ENCODE data around the gene MUC12. TPM values are rescaled to one million over a fixed set of nuclear protein-coding genes. Genes with fewer than 3 reads are reported as not detected.
A peak's percentile ranks its signal among the peaks of the same experiment; 100 is the strongest.

MUC12 gene
- total and polyA plus RNA-seq, 2 of the 8 experiments (the other 6 are each of a cell fraction or from before 2014, with no cell fraction given) = 7.7 to 16.2 TPM

DNA sequence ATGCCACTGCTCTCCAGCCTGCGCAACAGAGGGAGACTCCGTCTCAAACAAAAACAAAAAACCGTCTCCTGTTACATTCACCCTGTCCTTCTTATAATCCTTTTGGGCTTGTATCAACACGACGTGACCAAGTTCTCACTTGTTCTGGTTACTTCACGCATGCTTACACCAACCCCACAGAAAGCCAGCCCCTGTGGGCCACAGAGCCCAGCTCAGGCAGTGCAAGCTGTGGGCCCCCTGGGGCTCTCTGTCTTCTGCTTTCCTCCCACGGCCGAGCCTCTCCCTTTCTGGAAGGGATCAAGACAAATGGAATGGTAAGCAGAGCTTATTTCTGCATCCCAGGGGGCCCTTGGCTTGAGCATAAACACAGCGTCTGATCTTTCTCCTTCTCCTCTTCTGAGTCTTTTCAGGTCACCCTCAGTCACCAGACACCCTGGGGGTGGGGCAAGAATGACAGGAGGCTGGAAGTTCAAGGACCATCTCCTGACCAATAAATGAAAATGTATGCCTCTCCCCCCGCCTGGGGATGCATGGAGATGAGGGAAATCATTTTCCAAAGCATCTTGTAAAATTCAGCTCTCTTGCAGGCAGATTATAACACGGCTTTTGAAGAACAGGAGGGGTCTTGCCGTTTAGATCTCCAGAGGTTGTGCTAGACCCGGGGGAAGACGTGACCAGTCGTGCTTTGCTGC, 96.9 kb downstream of the MUC12 start:
- Histone ChIP-seq H3K27ac (ENCODE audit: low read depth, low read length) (no peak overlapping the region), H3K36me3 (ENCODE audit: control insufficient read depth in 2 of 4, insufficient read depth in 4 of 4, low read length in 3 of 4) (no peaks in the 10 kb centered on the region), H3K18ac (ENCODE audit: extremely low read depth, low read length) (0 out of 2 replicates have a peak overlapping the region, but pooled peaks have one; percentile 21), H4K20me1 (replicated peaks in 1 of 2; ENCODE audit: control insufficient read depth in 1 of 2, insufficient read depth in 2 of 2, low read length in 2 of 2) (no peaks in the 10 kb centered on the region), H3K4ac (replicated peaks; ENCODE audit: insufficient read length, low read depth, low read length) (no peak overlapping the region), H4K91ac (replicated peaks; ENCODE audit: insufficient read length, low read length) (no peak overlapping the region), H3K4me1 (replicated peaks in 1 of 4; ENCODE audit: control insufficient read depth in 3 of 4, insufficient read depth in 4 of 4, low read length in 3 of 4) (peaks cover 0 to 11% (median 8%) of the 10 kb centered on the region in 4 experiments; a peak in 5 of 7 replicates), H2BK15ac (ENCODE audit: low read length) (0 out of 2 replicates have a peak overlapping the region, but pooled peaks have one; percentile 72), H2BK20ac (ENCODE audit: low read length) (peak overlapping the region; percentile 55; the same call in 1 of the 2 replicates), H3K14ac (ENCODE audit: insufficient read length) (no peak overlapping the region), H3K4me2 (ENCODE audit: insufficient read depth in 1 of 2, low read depth in 2 of 2, low read length in 2 of 2) (no peak overlapping the region; a peak in 1 of 4 replicates), H3K4me3 (ENCODE audit: extremely low read depth in 1 of 4, insufficient read depth in 2 of 4, low read depth in 3 of 4, low read length in 4 of 4) (no peak overlapping the region), H2BK120ac (replicated peaks; ENCODE audit: low read depth, low read length) (no peak overlapping the region), H3K79me1 (ENCODE audit: low read depth, low read length) (no peaks in the 10 kb centered on the region), H3K27me3 (replicated peaks in 1 of 4; ENCODE audit: control insufficient read depth in 3 of 4, extremely low read depth in 1 of 4, insufficient read depth in 3 of 4, low read length in 3 of 4) (no peaks in the 10 kb centered on the region), H3K23me2 (ENCODE audit: low read depth, low read length) (no peaks in the 10 kb centered on the region), H2AK5ac (ENCODE audit: low read depth, low read length) (no peak overlapping the region), H4K8ac (ENCODE audit: extremely low read depth, insufficient read depth, low read length) (no peak overlapping the region), H3K23ac (ENCODE audit: insufficient read length) (no peak overlapping the region), H2BK12ac (ENCODE audit: low read depth, low read length) (0 out of 2 replicates have a peak overlapping the region, but pooled peaks have one; percentile 4), H2AFZ (ENCODE audit: low read length) (no peak overlapping the region), H4K5ac (ENCODE audit: insufficient read length, low read depth, low read length) (no peak overlapping the region), H3K79me2 (ENCODE audit: control insufficient read depth in 1 of 2, insufficient read depth in 2 of 2, low read length in 2 of 2) (no peaks in the 10 kb centered on the region), H3K9me3 (ENCODE audit: insufficient read depth in 2 of 2, low read depth in 1 of 2, low read length in 1 of 2) (no peaks in the 10 kb centered on the region), H3K9ac (replicated peaks in 1 of 4; ENCODE audit: extremely low read depth in 1 of 4, low read depth in 3 of 4, low read length in 3 of 4) (no peak overlapping the region), H3K56ac (replicated peaks; ENCODE audit: insufficient read length, low read depth, low read length) (no peak overlapping the region), H2BK5ac (ENCODE audit: low read depth, low read length) (no peak overlapping the region)
- CTCF ChIA-PET (ENCODE audit: partially characterized antibody) = interaction anchor here (0.5 to 2.6 kb wide), 13 partner anchors 9 to 172 kb away, joined by 3 to 11 read pairs (median 3); no protein-coding TSS in a partner anchor
- DNase-seq (ENCODE audit: low read depth in 1 of 2, low spot score in 2 of 2) (no peak), FAIRE-seq (no peak)
- POLR2A ChIA-PET (ENCODE audit: partially characterized antibody) = interaction anchor here (0.8 to 1.7 kb wide), 4 partner anchors 29 to 178 kb away, joined by 3 to 5 read pairs (median 4); no protein-coding TSS in a partner anchor
- WGBS, 2 experiments (ENCODE audit: extremely low coverage in 1 of 2, insufficient coverage in 1 of 2, insufficient read length in 1 of 2, insufficient replicate concordance in 2 of 2, low coverage in 1 of 2, low lambda C conversion rate in 2 of 2, missing lambda C conversion rate in 1 of 2) = 74% methylated on average over 15 of the region's 15 CpGs; no CpG with 5 or more reads in 1 of the 2 experiments
- TF ChIP-seq CBX8 (IDR thresholded peaks at IDR 0.05; ENCODE audit: borderline replicate concordance, low read depth, low read length) (no peak), GTF2F1 (IDR thresholded peaks at IDR 0.05; ENCODE audit: borderline replicate concordance, low read depth, low read length) (no peak), RXRA (IDR thresholded peaks at IDR 0.05; ENCODE audit: insufficient read depth, low read depth, low read length) (no peak), SAP30 (IDR thresholded peaks at IDR 0.05; ENCODE audit: insufficient read depth, insufficient replicate concordance, low read length) (no peak), EZH2 (IDR thresholded peaks at IDR 0.05; ENCODE audit: low read depth, low read length, severe bottlenecking) (no peak), SUZ12 (IDR thresholded peaks at IDR 0.05; ENCODE audit: low read length) (no peak), RFX5 (IDR thresholded peaks at IDR 0.05; ENCODE audit: borderline replicate concordance, low read depth, low read length) (no peak), JUND (IDR thresholded peaks at IDR 0.05; ENCODE audit: low read length) (no peak), ZNF274 (IDR thresholded peaks at IDR 0.05; ENCODE audit: borderline replicate concordance, extremely low read depth, low read length) (no peak), USF2 (IDR thresholded peaks at IDR 0.05; ENCODE audit: low read length) (no peak), SP4 (IDR thresholded peaks at IDR 0.05; ENCODE audit: low read length) (no peak)
